ENCODE data around the gene JADE2. TPM values are rescaled to one million over a fixed set of nuclear protein-coding genes. Genes with fewer than 3 reads are reported as not detected.
"Not testable (repeated sequence)": the region's sequence is repeated elsewhere in the genome, so short reads cannot be mapped to it uniquely, and the experiment has no call there.

The JADE2 gene
- polyA plus RNA-seq, 1 donor: 10.5 TPM

GRCh38 chr5:134507452-134507851 is 18.0 kb upstream of the JADE2 start:
- no peak for DNase-seq

GRCh38 chr5:134508521-134509195 is 16.8 kb upstream of the JADE2 start:
- no peak for DNase-seq

- no peak for DNase-seq
Measured at GRCh38 chr5:134509308-134510040, 16.0 kb upstream of the JADE2 start.

- DNase-seq: no peak
Measured at GRCh38 chr5:134510970-134511795, 14.3 kb upstream of the JADE2 start.

GRCh38 chr5:134511796-134512660 is 13.4 kb upstream of the JADE2 start:
- DNase-seq: no peak

GRCh38 chr5:134512661-134512999 is 12.8 kb upstream of the JADE2 start:
- no peak for DNase-seq

- DNase-seq: no peak
Measured at GRCh38 chr5:134515801-134516200, 9.7 kb upstream of the JADE2 start.

- not testable (repeated sequence) for DNase-seq
Measured at GRCh38 chr5:134516984-134517383, 8.5 kb upstream of the JADE2 start.

- DNase-seq: no peak
Measured at GRCh38 chr5:134517553-134517952, 7.9 kb upstream of the JADE2 start.

- DNase-seq: no peak
Measured at GRCh38 chr5:134519989-134520388, 5.5 kb upstream of the JADE2 start.

GRCh38 chr5:134521841-134522240 is 3.6 kb upstream of the JADE2 start:
- DNase-seq: no peak

GRCh38 chr5:134523543-134524271 is 1.8 kb upstream of the JADE2 start:
- DNase-seq: no peak

- DNase-seq: no peak
Measured at GRCh38 chr5:134524272-134524825, 1.1 kb upstream of the JADE2 start.

GRCh38 chr5:134525683-134526482 is 413 bp downstream of the JADE2 start:
- DNase-seq: no peak

GRCh38 chr5:134526483-134527155 is 1.1 kb downstream of the JADE2 start:
- no peak for DNase-seq

GRCh38 chr5:134527156-134527960 is 1.9 kb downstream of the JADE2 start:
- DNase-seq: no peak

GRCh38 chr5:134527961-134528424 is 2.5 kb downstream of the JADE2 start:
- no peak for DNase-seq

GRCh38 chr5:134528556-134528955 is 3.1 kb downstream of the JADE2 start:
- DNase-seq: no peak

All from left kidney (tissue), 2 donors.